MM.1S (cell line): ENCODE results near the gene PIK3R1.

ENCODE experiments used
- DNase-seq: peaks from one replicate; pipeline ENCODE4 v3.0.0-alpha.2; 2015
- H2AFZ ChIP-seq: fragments of 300-600 bp; sonication (generic); 2 replicates; pipeline ENCODE4 v1.6.0; 2016; ENCODE audit warnings: antibody characterized with exemption, low read length
- H3F3A ChIP-seq: fragments of 300-600 bp; sonication (generic); 2 replicates; pipeline ENCODE4 v1.6.1; 2016; ENCODE audit warnings: mild to moderate bottlenecking, antibody characterized with exemption, low read length, moderate library complexity, mixed read lengths; ENCODE audit not compliant: insufficient read depth
- H3K27ac ChIP-seq: fragments of 300-600 bp; sonication (generic); 2 replicates; pipeline ENCODE4 v1.5.1; 2016; ENCODE audit warnings: mild to moderate bottlenecking, low read length
- H3K27me3 ChIP-seq: fragments of 300-600 bp; sonication (generic); replicated peaks from 2 replicates; pipeline ENCODE4 v1.6.0; 2016; ENCODE audit warnings: low read length; ENCODE audit not compliant: insufficient read depth
- H3K36me3 ChIP-seq: fragments of 300-600 bp; sonication (generic); replicated peaks from 2 replicates; pipeline ENCODE4 v1.6.1; 2016; ENCODE audit warnings: mild to moderate bottlenecking, low read length, mixed read lengths; ENCODE audit not compliant: insufficient read depth
- H3K4me1 ChIP-seq: fragments of 300-600 bp; sonication (generic); 2 replicates; pipeline ENCODE4 v1.6.1; 2016; ENCODE audit warnings: low read length, mixed read lengths
- H3K4me2 ChIP-seq: fragments of 300-600 bp; sonication (generic); 2 replicates; pipeline ENCODE4 v1.6.0; 2016; ENCODE audit warnings: low read depth, low read length
- H3K4me3 ChIP-seq: fragments of 300-600 bp; sonication (generic); 2 replicates; pipeline ENCODE4 v1.5.1; 2016; ENCODE audit warnings: low read length, mixed read lengths
- H3K79me2 ChIP-seq: fragments of 300-600 bp; sonication (generic); 2 replicates; pipeline ENCODE4 v1.6.1; 2016; ENCODE audit warnings: mixed run types, low read length, mixed read lengths
- H3K9ac ChIP-seq: fragments of 300-600 bp; sonication (generic); 2 replicates; pipeline ENCODE4 v1.6.1; 2016; ENCODE audit warnings: low read length, mixed read lengths
- H3K9me2 ChIP-seq: fragments of 300-600 bp; sonication (generic); replicated peaks from 2 replicates; pipeline ENCODE4 v1.6.1; 2016; ENCODE audit warnings: mild to moderate bottlenecking, low read length, mixed read lengths; ENCODE audit not compliant: insufficient read depth
- H3K9me3 ChIP-seq: fragments of 300-600 bp; sonication (generic); replicated peaks from 2 replicates; pipeline ENCODE4 v1.6.1; 2016; ENCODE audit warnings: mild to moderate bottlenecking, low read length, mixed read lengths; ENCODE audit not compliant: insufficient read depth
- H4K20me1 ChIP-seq: fragments of 300-600 bp; sonication (generic); 2 replicates; pipeline ENCODE4 v1.6.1; 2016; ENCODE audit warnings: mild to moderate bottlenecking, low read length, moderate library complexity, mixed read lengths; ENCODE audit not compliant: insufficient read depth
- CTCF ChIP-seq: fragments of 300-600 bp; sonication (generic); IDR thresholded peaks from 2 replicates; pipeline ENCODE4 v1.5.1; 2016; ENCODE audit warnings: antibody characterized with exemption, low read length, mixed read lengths
- EZH2 ChIP-seq: fragments of 300-600 bp; sonication (generic); optimal IDR thresholded peaks from 2 replicates; pipeline ENCODE3; 2017; ENCODE audit warnings: low read depth, mild to moderate bottlenecking, antibody characterized with exemption, low read length, mixed read lengths
- EZH2phosphoT487 ChIP-seq: fragments of 300-600 bp; sonication (generic); IDR thresholded peaks from 2 replicates; pipeline ENCODE4 v1.6.1; 2018; ENCODE audit warnings: antibody characterized with exemption, low read length

Gene PIK3R1

DNA sequence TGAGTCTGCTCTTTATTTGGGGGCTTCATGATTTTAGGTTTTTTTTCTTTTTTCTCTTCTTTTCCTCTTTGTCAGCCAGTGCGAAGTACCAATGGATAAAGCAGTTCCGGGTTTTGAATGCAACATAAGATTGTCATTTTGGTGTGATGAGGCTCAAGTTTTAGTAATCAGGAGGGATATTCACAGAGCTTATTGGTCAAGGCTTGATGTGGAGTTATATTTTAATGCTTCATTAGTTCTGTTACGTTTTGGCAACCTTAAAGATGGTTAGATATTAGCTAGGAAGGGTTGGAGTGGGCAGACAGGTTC lies 1.4 kb downstream of the PIK3R1 start:
- Histone ChIP-seq H3K9me3 (no peaks in the 10 kb centered on the region), H3K4me2 (peak overlapping the region; percentile 74), H3K27ac (peak overlapping the region; percentile 70; the same call in 1 of the 2 replicates), H3K4me3 (peak overlapping the region; percentile 89), H3K36me3 (no peaks in the 10 kb centered on the region), H3F3A (peaks cover 24% of the 10 kb centered on the region), H3K79me2 (peaks cover 57% of the 10 kb centered on the region), H3K27me3 (no peaks in the 10 kb centered on the region), H2AFZ (peak overlapping the region; percentile 89; the same call in 1 of the 2 replicates), H3K9ac (peak overlapping the region; percentile 72; the same call in 1 of the 2 replicates), H3K9me2 (no peaks in the 10 kb centered on the region), H3K4me1 (peaks cover 8% of the 10 kb centered on the region), H4K20me1 (no peaks in the 10 kb centered on the region)
- DNase-seq: no peak
- TF ChIP-seq CTCF: no peak
- TF ChIP-seq EZH2phosphoT487: no peak
- no peak for TF ChIP-seq EZH2

- Histone ChIP-seq H2AFZ (no peak overlapping the region), H3K4me3 (peak overlapping the region; percentile 89; the same call in 1 of the 2 replicates), H3K4me1 (peaks cover 8% of the 10 kb centered on the region), H3K9me3 (no peaks in the 10 kb centered on the region), H3K9me2 (no peaks in the 10 kb centered on the region), H3K4me2 (peak overlapping the region; percentile 74), H3K79me2 (peaks cover 62% of the 10 kb centered on the region), H3K27me3 (no peaks in the 10 kb centered on the region), H3F3A (peaks cover 24% of the 10 kb centered on the region), H4K20me1 (no peaks in the 10 kb centered on the region), H3K27ac (no peak overlapping the region), H3K36me3 (no peaks in the 10 kb centered on the region), H3K9ac (no peak overlapping the region; the same call in 1 of the 2 replicates)
- DNase-seq: no peak
- no peak for TF ChIP-seq EZH2
- no peak for TF ChIP-seq EZH2phosphoT487
- no peak for TF ChIP-seq CTCF
Measured at GRCh38 chr5:68217528-68217927, 2.0 kb downstream of the PIK3R1 start.

GRCh38 chr5:68219161-68219816 lies 3.7 kb downstream of the PIK3R1 start:
- Histone ChIP-seq H3F3A (peaks cover 22% of the 10 kb centered on the region), H3K9me3 (no peaks in the 10 kb centered on the region), H4K20me1 (0 out of 2 replicates have a peak, but pooled peaks cover 7% of the 10 kb centered on the region), H3K4me1 (peaks cover 2% of the 10 kb centered on the region), H3K79me2 (peaks cover 76% of the 10 kb centered on the region), H3K4me3 (no peak overlapping the region), H2AFZ (no peak overlapping the region), H3K4me2 (no peak overlapping the region), H3K36me3 (no peaks in the 10 kb centered on the region), H3K9ac (no peak overlapping the region), H3K27me3 (no peaks in the 10 kb centered on the region), H3K9me2 (no peaks in the 10 kb centered on the region), H3K27ac (no peak overlapping the region)
- DNase-seq: no peak
- no peak for TF ChIP-seq EZH2
- no peak for TF ChIP-seq EZH2phosphoT487
- TF ChIP-seq CTCF: no peak
